ENCODE data around the gene CAPN9.

DNA sequence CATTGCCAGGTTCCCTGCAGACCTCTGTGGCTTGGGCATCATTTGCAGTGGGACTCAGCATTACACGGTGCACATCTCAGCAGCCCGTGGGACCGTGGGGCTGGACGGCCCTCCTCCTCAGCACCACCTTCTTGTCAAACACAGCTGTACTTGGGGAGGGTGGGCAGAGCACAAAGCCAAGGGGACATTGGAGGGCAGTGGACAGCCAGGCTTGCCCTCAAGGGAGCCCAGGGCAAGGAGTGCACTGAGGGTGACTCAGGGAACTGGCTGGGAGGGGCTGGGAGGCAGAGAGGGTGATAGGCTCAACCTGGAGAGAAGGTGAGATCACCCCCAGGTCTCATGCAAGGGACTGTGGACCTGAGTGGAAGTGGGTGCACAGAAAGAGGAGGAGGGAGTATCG lies 3.4 kb downstream of the CAPN9 start:
- TF ChIP-seq, protein P1, sequence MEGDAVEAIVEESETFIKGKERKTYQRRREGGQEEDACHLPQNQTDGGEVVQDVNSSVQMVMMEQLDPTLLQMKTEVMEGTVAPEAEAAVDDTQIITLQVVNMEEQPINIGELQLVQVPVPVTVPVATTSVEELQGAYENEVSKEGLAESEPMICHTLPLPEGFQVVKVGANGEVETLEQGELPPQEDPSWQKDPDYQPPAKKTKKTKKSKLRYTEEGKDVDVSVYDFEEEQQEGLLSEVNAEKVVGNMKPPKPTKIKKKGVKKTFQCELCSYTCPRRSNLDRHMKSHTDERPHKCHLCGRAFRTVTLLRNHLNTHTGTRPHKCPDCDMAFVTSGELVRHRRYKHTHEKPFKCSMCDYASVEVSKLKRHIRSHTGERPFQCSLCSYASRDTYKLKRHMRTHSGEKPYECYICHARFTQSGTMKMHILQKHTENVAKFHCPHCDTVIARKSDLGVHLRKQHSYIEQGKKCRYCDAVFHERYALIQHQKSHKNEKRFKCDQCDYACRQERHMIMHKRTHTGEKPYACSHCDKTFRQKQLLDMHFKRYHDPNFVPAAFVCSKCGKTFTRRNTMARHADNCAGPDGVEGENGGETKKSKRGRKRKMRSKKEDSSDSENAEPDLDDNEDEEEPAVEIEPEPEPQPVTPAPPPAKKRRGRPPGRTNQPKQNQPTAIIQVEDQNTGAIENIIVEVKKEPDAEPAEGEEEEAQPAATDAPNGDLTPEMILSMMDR (IDR thresholded peaks at IDR 0.05; ENCODE audit: low read length), result no peak
- TF ChIP-seq EZH2 (IDR thresholded peaks at IDR 0.05; ENCODE audit: borderline replicate concordance, low read length), result no peak

All from OCI-LY1 (cell line).